Heart left ventricle (tissue), 13 donors: ENCODE data around the gene ABLIM2.

ENCODE experiments used
- POLR2A ChIP-seq, 2 donors: fragments of 450-650 bp; IDR thresholded peaks; one replicate each; pipeline ENCODE4 v1.6.1; 2017; ENCODE audit warnings: antibody characterized with exemption in 2 of 2, mild to moderate bottlenecking in 2 of 2, moderate library complexity in 2 of 2
- TF ChIP-seq, protein P1 (sequence below), 12 donors: fragments of 200-600 bp; sonication (generic) in 4 of 12; IDR thresholded peaks; one replicate each; pipeline versions ENCODE4 v1.5.0 to v1.8.0; 2018 to 2022; ENCODE audit warnings: antibody characterized with exemption in 12 of 12, mild to moderate bottlenecking in 5 of 12
- donor health status: ischemic (EF 13 %, LVEDD 7.1; RV severe dilation, severe dysfunction).
- donor health status: DM: no; HTN: yes; CAD: no.
- donor health status: DM: no; HTN: no; CAD: no.
- donor health status: ischemic (EF 25% LVEDD 6.9; RV normal size, moderate dysfunction).
- donor health status: ischemic (EF 25% LVEDD 5.7; RV mildly dilated, moderate dysfunction).
- donor health status: ischemic (EF 35%, LVEDD 5.7; RV mildly dilated, moderate dysfunction).
- donor health status: nonischemic (EF 11% LVEDD 7.7; RV severe dilation, severe dysfunction).
- donor health status: DM: yes; HTN: yes; CAD: no.
- donor health status: PGD.
- donor health status: ischemic (EF 29% LVEDD 5.4; RV normal size, mild dysfunction).
- donor health status: nonischemic (EF 23%, LVEDD 6.1; RV moderate dilation, normal function).

DNA sequence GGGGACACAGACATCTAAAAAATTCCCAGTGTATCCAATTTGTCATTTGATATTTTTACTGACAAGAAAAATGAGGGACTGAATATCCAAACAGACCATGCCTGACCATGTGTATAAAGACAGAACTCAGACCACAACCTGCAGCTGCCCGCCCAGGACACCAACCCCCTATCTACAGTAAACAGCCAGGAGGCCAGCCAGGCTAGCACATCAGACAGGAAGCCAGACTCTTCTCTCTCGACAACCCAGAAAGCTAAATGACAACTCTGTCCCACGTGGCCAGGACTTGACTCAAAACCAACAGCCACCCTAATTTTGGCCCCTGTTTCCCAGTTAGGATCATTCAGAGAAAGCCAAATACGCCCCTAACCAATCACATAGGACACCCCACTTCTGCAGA is 234.0 kb downstream of the ABLIM2 start:
- TF ChIP-seq, protein P1, sequence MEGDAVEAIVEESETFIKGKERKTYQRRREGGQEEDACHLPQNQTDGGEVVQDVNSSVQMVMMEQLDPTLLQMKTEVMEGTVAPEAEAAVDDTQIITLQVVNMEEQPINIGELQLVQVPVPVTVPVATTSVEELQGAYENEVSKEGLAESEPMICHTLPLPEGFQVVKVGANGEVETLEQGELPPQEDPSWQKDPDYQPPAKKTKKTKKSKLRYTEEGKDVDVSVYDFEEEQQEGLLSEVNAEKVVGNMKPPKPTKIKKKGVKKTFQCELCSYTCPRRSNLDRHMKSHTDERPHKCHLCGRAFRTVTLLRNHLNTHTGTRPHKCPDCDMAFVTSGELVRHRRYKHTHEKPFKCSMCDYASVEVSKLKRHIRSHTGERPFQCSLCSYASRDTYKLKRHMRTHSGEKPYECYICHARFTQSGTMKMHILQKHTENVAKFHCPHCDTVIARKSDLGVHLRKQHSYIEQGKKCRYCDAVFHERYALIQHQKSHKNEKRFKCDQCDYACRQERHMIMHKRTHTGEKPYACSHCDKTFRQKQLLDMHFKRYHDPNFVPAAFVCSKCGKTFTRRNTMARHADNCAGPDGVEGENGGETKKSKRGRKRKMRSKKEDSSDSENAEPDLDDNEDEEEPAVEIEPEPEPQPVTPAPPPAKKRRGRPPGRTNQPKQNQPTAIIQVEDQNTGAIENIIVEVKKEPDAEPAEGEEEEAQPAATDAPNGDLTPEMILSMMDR (IDR thresholded peaks at IDR 0.05): no peak
- TF ChIP-seq POLR2A (IDR thresholded peaks at IDR 0.05): no peak
